ENCODE measurements around the gene RSPO4.

Gene RSPO4

DNA sequence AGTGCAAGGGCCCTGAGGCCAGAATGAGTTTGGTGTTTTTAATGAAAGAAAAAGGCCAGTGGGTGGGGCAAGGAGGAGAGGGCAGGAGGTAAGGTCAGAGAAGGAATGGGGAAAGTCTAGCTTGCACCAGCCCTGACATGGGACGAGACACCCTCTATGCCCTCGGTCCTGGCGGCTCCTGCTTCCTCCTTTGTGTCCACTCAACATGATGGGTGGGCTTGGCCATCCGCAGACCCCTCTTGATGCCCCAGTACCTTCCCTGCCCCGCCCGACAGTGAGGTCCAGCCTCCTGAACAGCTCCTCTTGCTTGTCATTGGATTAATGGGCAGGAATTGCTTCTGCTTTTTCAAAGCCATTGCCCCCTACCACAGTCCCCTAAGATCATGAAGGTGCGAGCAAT, 52.4 kb downstream of the RSPO4 start:
- H3K4me3 ChIP-seq: no peak overlapping the region
- H3K27ac ChIP-seq: no peak overlapping the region

GRCh38 chr20:946826-947225, 55.3 kb downstream of the RSPO4 start:
- Histone ChIP-seq H3K4me3 (no peak overlapping the region), H3K27ac (no peak overlapping the region)

- no peak overlapping the region for H3K27ac ChIP-seq
- H3K4me3 ChIP-seq: no peak overlapping the region
Observed at GRCh38 chr20:945841-946240, 56.3 kb downstream of the RSPO4 start.

DNA sequence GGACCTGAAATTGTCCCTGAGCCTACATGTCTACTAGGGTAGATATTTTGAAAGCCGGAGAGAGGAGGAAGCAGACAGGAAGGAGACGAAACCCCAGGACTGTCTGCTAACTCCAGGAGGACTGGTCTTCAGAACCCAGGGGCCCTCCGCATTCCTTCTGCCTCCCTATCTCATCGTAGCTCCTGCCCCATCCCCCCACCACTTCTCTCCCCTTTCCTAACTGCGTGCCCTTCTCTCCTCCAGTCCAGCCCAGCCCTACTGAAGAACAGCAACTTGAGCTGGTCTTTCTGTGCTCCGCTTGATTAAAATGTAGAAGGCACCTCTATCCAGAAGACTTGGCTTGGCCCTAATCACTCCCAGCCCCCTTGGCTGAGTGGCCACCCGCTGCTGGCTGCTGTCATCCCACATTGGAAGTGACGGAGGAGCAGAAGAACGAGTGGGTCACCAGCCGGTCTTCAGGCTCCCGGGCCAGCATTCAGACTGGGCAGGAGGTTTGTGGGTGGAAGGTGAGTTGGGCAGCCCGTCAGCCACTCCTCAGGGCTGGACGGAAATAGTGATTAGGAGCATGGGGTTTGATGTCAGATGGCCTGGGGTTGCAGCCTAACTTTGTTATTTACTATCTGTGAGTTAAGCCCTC, 57.2 kb downstream of the RSPO4 start:
- H3K4me3 ChIP-seq: no peak overlapping the region
- H3K27ac ChIP-seq: no peak overlapping the region

- Histone ChIP-seq H3K4me3 (no peak overlapping the region), H3K27ac (no peak overlapping the region)
Observed at GRCh38 chr20:944148-944547, 58.0 kb downstream of the RSPO4 start.

DNA sequence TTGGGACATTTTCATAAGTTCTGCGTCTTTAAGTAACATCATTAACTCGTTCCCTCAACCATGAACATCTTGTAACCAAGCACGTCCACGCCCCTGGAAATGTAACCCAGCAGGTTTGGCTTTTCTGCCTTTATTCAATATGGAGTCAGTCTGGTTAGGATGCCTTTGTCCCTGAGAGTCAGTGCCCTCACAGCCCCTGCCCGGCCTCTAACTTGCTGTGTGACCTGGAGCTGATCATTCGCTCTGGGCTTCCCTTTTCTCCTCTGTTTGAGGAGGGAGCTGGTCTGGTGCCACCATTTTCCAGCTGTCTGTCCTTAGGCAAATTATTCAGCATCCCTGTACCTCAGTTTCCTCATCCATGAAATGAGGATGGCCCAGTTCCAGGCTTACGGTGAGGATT, 59.5 kb downstream of the RSPO4 start:
- Histone ChIP-seq H3K27ac (no peak overlapping the region), H3K4me3 (no peak overlapping the region)

GRCh38 chr20:940926-941325, 61.2 kb downstream of the RSPO4 start:
- Histone ChIP-seq H3K27ac (no peak overlapping the region), H3K4me3 (no peak overlapping the region)

GRCh38 chr20:939606-940005, 62.5 kb downstream of the RSPO4 start:
- no peak overlapping the region for H3K27ac ChIP-seq

DNA sequence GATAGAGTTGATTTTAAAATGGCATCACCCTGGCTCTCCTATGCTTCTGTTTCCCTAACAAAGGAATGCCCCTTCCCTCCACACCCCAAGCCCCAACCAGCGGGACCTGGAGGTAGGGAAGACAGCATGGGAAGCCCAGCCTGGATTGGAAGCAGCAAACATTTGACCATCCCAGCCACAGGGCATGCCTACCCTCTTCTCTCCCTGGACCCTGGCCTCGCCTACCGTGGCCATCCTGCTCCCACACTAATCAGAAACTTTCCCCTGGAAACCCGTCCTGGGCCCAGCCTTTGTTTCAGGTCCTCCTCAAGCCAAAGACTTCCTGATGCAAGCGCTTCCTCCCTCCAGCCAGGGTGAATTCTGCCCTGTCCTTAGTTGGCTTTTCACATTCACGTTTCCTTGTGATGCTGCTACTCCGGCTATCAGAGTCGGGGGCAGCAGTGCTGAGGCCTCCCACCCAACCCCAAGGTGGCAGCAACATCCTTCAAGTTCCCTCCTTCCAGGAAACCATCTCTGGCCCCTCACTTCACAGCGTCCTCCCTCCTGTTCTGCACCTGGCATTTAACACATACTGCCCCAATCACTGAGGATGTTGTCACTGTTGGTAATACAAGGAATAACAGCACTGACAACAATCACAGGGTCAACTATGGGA, 67.8 kb downstream of the RSPO4 start:
- H3K27ac ChIP-seq: no peak overlapping the region
- no peak overlapping the region for H3K4me3 ChIP-seq

More at GRCh38 chr20:939606-940005, 62.5 kb downstream of the RSPO4 start:
- H3K4me3 ChIP-seq: no peak overlapping the region

DNA sequence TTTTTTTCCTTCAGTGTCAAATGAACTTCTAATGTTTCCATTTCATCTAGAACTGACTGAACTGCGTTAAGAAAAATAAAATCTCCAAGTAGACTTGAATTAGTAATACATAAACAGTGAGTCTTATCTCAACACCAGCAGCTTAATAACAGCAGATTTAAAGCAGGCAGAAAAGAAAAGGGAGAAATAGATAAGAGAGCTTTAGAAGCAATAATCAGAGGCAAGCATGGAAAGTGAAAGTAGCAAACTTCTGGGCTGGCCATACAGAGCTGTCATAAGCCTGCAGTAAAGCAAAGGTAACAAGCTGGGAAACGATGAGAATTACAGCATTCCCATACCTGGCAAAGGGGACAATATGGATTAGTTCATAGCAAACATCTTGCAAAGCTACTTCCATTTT, 69.1 kb downstream of the RSPO4 start:
- Histone ChIP-seq H3K4me3 (no peak overlapping the region), H3K27ac (no peak overlapping the region)

- no peak overlapping the region for H3K27ac ChIP-seq
- H3K4me3 ChIP-seq: no peak overlapping the region
Observed at GRCh38 chr20:931401-931800, 70.7 kb downstream of the RSPO4 start.

GRCh38 chr20:926670-927069, 75.4 kb downstream of the RSPO4 start:
- Histone ChIP-seq H3K27ac (no peak overlapping the region), H3K4me3 (no peak overlapping the region)

DNA sequence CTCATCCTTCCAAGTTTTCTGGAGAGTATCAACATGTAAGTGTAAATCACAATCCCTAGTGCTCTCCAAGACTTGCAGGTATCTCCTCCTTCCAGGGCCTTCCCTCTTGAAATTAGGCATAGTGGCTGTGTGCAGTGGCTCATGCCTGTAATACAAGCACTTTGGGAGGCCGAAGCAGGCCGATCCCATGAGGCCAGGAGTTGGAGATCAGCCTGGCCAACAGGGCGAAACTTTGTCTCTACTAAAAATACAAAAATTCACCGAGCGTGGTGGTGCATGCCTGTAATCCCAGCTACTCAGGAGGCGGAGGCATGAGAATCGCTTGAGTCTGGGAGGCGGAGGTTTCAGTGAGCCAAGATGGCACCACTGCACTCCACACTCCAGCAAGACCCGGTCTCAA, 76.6 kb downstream of the RSPO4 start:
- H3K27ac ChIP-seq: no peak overlapping the region
- H3K4me3 ChIP-seq: no peak overlapping the region

GRCh38 chr20:924639-925038, 77.5 kb downstream of the RSPO4 start:
- Histone ChIP-seq H3K27ac (no peak overlapping the region), H3K4me3 (no peak overlapping the region)

DNA sequence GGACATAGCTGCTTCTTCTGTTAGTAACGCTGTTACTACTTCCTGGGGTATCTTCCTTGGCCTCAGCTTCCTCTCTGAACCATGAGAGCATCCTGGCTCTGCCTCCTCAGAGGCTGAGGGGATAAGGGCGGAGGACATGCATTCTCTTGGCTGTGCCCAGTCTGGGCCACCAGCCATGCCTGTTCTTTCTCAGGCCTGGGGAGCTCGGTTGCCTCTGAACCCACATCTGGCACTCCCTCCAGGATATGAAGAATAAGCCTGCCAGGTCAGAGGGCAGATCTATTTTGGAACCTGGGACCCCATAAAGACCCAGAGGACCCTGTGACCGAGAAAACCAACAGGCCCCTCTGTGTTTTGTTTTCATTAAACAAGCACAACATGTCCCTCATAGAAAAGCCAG, 79.3 kb downstream of the RSPO4 start:
- Histone ChIP-seq H3K27ac (no peak overlapping the region), H3K4me3 (no peak overlapping the region)

DNA sequence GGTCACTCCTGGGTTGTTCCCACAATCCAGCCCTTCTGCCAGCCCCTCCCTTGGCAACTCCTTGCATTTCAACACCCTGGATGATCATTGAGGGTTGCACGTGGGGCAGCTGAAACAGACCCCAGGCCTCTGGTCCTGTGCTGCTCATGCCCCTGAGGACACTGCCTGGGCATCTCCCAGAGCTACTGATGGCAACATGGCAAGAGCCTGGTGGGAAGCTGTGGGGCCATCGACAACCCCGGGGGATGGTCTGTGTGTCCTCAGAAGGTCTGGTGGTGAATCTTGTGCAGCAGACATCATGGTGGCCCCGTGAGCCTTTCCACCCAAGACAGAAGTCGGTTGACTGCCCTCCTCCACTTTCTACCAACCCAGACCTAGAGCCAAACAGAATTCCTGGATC, 81.0 kb downstream of the RSPO4 start:
- H3K27ac ChIP-seq: no peak overlapping the region
- H3K4me3 ChIP-seq: no peak overlapping the region

GRCh38 chr20:920311-920710, 81.8 kb downstream of the RSPO4 start:
- no peak overlapping the region for H3K27ac ChIP-seq
- H3K4me3 ChIP-seq: no peak overlapping the region

DNA sequence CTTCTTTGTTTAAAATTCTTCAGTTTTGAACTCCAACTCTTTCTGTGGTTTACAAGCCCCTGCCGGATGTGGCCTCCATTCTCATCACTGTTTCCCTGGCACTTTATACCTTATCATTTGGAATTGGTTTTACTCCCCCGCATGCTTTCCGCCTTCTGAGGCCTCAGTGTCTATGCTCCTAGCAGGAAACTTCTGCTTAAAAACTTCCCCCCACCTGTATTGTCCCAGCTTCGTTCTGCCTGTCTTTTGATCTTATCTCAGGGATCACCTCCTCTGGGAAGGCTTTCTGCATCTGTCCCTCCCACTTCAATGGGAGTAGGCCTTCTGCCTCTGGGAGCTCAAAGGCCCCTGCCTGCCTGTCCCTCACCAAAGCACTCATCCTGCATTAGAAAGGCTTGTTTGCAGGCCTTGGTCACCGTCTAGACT, 82.6 kb downstream of the RSPO4 start:
- H3K27ac ChIP-seq: no peak overlapping the region
- no peak overlapping the region for H3K4me3 ChIP-seq

- Histone ChIP-seq H3K4me3 (no peak overlapping the region), H3K27ac (no peak overlapping the region)
Observed at GRCh38 chr20:917416-917815, 84.7 kb downstream of the RSPO4 start.

DNA sequence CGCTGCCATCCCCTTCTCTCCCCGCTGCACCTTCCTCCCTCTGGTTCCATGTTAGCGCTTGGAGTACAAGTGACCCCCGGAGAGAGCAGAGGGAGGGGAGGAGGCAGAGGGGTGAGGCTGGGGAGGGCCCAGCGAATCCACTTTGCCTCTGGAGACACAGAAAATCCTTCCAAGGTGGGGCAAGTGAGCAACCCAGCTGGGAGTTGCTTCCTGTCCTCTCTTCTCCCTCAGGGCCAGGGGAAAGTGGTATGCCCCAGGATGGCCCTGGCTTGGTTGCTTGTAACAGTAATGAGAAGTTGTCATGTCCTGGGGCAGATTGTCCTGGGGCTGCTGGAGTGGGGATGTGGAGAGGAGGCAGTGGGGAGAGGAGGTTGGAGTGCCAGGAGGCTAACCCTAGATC, 85.3 kb downstream of the RSPO4 start:
- H3K4me3 ChIP-seq: no peak overlapping the region
- H3K27ac ChIP-seq: no peak overlapping the region

DNA sequence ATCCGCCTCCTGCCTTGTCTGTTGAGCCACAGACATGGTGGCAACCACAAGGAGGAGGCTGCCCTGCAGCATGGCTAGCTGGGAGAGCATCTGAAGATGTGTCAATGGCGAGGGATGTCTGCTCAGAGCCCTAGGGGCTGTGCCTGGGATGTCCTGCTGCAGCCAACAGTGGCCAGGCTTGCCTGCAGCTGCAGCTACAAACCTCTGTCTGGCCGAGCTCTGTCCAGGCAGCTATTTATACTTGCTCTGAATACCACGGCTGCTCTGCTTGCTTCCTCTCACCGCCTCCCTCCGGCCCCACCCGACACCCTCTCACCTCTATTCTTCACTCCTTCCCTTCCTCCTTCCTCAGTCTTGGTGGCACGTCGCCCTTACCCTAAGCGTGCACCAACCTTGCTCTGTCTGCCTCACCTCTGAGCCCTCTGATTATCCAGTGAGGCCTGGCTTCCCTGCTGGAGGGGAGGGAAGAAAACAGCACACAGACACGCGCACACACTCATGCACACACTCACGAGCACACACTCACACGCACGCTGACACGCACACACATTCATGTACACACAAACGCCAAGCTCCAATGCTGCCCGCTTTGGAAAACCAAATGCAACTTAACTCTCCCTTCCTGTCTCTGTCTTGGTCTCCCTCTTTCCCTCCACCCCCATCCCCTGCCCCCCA, 85.8 kb downstream of the RSPO4 start, which contains the start of gene ANGPT4:
TSS of gene ANGPT4 (minus strand) at position 210 of the 675 bp plus-strand sequence. CDS start at position 90, 120 bp downstream.
- no peak within 1 kb of the TSS for H3K4me3 ChIP-seq
- H3K27ac ChIP-seq: no peak within 1 kb of the TSS
